Activated CD8-positive, alpha-beta memory T cell treated with anti-CD3 and anti-CD28 coated beads, Interleukin-2, amount 50 U/mL, for 4 hours (primary cell): ENCODE data around the gene PKDCC.

Experiments
- DNase-seq: peaks from one replicate; pipeline ENCODE4 v3.0.0-alpha.2; 2020

The PKDCC gene

GRCh38 chr2:42092084-42092996, 44.5 kb downstream of the PKDCC start:
- no peak for DNase-seq

- no peak for DNase-seq
These were observed 46.3 kb downstream of the PKDCC start for GRCh38 chr2:42094114-42094513.

DNA sequence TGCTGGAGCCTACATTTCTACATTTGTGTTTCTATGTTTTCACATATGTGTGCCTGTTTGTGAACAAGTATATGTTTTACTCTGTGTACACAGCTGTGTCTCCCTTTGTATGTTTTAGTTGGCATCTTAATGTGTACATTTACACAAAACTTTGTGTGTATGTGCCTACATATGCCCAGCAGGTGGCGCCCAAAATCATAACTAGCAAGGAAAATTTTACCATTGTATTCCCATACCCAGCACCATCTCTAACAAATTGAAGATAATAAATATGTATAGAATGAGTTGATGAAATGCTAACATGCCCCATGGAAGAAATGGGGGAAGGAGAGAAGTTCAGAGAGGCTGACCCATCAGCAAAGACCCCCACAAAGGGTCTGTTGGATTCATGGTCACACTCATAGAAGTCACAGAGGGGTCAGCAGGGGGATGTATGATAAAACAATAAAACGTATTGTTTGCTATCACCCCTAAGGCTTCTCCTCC, 48.1 kb downstream of the PKDCC start:
- peak; percentile 77 for DNase-seq

- no peak for DNase-seq
These were observed 49.2 kb downstream of the PKDCC start for GRCh38 chr2:42096869-42097591.

GRCh38 chr2:42098571-42099437, 51.0 kb downstream of the PKDCC start:
- no peak for DNase-seq

DNA sequence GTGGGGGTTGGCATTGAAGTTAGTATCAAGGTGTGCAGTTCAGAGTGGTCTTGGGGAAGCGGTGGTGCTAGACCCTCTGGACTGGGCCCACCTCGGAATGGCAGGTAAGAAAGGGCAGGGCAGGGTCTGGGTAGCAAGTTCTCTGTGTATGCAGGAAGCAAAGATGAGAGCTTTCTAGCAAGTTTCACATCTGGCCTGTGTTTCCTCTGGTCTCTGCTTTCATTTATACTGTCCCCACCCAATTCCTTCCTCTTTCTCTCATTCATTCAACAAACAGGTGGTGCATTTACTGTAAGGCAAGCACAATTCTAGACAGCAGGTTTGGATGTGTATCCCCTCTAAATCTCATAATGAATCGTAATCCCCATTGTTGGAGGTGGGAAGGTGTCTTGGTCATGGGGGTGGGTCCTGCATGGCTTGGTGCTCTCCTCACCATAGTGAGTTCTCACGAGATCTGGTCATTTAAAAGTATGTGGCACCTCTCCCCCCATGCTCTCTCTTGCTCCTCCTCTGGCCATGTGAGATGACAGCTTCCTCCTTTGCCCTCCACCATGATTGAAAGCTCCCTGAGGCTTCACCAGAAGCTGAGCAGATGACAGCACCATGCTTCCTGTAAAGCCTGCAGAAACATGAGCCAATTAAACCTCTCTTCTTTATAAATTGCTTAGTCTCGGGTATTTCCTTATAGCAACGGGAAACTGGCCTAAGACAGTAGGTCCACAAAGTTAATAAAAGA, 51.8 kb downstream of the PKDCC start:
- DNase-seq: no peak

DNA sequence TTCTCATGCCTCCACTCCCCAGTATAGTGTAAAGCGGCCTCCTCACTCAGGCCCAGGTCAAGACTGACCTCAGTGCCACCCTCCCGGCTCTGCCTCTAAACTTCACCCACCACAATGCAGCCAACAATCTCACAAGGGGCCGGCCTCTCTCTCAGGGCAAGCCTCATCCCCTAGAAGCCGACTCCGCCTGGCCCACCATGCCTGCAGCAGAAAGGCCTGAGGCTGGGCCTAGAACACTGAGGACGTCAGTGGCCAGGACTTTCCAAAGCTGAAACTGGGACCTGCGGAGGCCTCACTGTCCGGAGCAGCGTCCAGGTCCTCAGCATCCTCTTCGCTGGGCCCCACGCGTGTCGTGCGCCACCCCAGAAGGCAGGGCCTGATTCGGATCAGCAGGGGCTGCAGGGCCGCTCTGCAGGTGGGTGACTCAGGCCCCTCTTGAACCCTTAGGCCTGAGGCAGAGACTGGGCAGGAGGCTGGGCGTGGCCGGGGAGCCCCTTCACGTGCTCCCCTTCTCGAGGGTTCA, 52.9 kb downstream of the PKDCC start:
- no peak for DNase-seq

DNA sequence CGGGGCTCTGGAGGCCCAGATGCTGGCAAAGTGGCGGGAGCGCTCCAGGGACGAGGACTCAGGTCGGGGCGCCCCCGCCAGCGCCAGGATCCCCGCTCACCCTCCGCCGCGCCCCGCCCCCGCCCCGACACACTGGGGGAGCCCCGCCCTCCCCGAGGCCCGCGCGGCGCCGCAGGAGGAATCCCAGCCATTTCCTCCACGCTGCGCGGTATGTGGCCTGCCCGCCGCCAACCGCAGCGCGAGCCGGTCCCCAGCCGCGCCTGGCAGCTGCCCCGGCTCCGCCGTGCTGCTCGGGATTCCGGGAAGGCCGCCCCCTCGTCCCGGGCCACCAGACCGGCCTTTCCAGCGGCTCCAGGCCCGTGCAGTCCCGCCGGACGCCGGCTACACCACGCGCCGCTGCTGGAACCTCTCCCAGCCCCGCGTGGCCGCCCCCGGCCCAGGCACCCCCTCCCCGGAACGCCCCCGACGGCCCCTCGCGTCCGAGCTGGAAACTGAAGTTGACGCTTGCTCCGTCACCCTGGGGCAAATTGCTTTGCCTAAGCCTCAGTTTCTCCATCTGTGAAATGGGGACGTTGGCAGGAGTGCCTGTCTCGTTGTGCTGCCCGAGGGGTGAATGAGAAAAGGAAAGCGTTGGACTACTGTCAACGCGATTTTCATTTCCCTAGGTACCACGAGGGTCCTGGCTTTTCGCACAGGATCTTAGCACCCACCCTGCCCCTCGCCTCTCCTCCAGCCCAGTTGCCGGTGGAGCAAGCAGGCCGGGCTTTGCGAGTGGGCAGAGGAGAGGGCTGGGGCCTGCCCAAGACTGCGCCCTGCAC, 53.6 kb downstream of the PKDCC start:
- DNase-seq: peak; percentile 62

GRCh38 chr2:42102024-42102590, 54.3 kb downstream of the PKDCC start:
- peak; percentile 94 for DNase-seq

DNA sequence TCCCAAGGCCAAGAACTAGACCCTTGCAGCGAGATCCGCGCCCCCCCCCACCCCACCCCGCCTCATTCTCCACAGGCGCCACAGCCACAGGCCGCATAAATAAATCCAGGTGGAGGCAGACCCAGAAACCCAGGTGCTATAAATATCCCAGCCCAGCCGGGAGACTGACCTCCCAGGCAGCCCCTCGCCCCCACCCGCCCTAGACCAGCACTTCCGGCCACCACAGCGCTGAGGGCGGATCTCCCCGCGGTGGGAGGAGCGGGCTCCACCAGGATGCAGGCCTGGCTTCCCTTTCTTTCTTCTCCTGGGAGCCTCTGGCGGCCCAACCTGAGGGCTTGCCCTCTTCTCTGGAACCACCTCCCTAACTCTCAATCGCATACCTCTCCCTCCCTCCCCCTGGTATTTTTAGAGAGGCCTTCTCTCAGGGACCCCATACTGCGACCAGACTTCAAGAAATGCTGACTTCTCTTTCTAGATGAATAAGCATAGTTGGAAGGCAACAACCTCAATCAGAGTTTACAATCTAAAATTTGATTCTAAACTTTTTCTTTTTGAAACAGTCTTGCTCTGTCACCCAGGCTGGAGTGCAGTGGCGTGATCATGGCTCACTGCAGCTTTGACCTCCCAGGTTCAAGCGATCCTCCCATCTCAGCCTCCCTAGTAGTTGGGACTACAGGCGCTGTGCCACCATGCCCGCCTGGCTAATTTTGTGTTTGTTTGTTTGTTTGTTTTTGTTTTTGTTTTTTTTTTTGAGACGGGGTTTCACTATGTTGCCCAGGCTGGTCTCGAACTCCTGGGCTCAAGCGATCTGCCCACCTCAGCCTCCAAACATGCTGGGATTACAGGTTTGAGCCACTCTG, 55.0 kb downstream of the PKDCC start:
- DNase-seq: no peak

GRCh38 chr2:42103829-42104228, 56.0 kb downstream of the PKDCC start:
- no peak for DNase-seq

DNA sequence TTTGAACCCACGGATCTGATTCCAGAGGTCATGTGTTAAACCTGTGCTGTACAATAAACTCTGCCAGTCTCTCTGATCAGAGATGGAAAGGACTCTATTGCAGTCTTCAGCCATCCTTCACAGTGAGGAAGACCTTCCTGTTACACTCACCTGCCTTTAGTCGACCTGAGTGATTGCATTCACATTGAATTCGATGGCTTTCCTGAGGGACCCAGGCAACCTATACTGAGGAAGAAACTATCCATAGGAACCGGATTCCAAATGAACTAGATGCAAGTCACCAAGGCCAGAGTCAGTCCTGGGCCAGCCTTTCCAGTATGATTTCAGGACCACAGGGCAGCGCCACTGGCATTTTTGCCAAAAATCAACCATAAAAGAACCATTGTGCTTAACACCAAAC, 56.8 kb downstream of the PKDCC start:
- DNase-seq: no peak

- peak; percentile 81 for DNase-seq
These were observed 57.8 kb downstream of the PKDCC start for GRCh38 chr2:42105330-42106256.

DNA sequence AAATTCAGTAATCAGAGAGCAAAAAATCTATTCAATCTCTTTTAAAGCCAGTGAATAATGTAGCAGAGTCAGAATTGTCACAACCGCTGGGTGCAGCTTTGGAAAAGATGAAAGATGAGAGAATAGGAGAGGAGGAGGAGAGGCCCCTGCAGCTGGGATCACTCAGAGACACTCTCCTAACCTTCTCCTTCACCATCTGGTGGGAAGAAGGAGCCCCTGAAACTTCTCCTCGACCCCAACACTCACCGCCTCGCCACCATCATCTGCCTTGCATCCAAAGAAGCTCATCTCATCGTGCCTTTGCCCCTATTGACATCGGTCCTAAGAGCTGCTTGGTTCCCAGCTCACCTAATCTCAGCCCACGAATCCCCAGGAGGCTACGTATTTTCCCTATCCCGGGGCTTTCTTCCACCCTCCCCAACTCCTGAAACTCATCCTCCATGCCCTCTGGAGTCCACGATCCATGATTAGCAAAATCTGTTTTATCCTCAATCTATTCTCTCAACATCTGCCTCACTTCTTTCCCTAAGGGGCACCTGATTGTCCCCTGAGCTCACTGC, 58.5 kb downstream of the PKDCC start:
- no peak for DNase-seq

GRCh38 chr2:42107249-42108042, 59.6 kb downstream of the PKDCC start:
- no peak for DNase-seq
